Activated CD4-positive, alpha-beta T cell treated with anti-CD3 and anti-CD28 coated beads, Interleukin-2, amount 10 ng/mL, durations not matched to agents 7 days and 5 days (primary cell): ENCODE results near the gene CCDC93. TPM values are rescaled to one million over a fixed set of nuclear protein-coding genes. Genes with fewer than 3 reads are reported as not detected.

Experiments used
- CTCF ChIA-PET: fragments of 350-600 bp; sonication (Branson Sonifier 250); formaldehyde crosslinking; loops from one replicate; lab custom pipeline; 2021; ENCODE audit warnings: antibody characterized with exemption; lab: Charles Lee
- POLR2A ChIA-PET: fragments of 350-600 bp; sonication (Branson Sonifier 250); formaldehyde crosslinking; loops from one replicate; lab custom pipeline; 2021; ENCODE audit warnings: antibody characterized with exemption; lab: Charles Lee
- DNase-seq: peaks from one replicate; pipeline ENCODE4 v3.0.0-alpha.2; 2020
- H3K27ac Mint-ChIP-seq: one replicate; pipeline ENCODE4 v1.8.0; 2021; ENCODE audit warnings: mild to moderate bottlenecking, moderate library complexity, mixed read lengths
- H3K27me3 Mint-ChIP-seq: one replicate; pipeline ENCODE4 v1.8.0; 2021; ENCODE audit warnings: mixed read lengths
- H3K36me3 Mint-ChIP-seq: one replicate; pipeline ENCODE4 v1.8.0; 2021; ENCODE audit warnings: low read depth, mixed read lengths
- H3K4me1 Mint-ChIP-seq: one replicate; pipeline ENCODE4 v1.8.0; 2021; ENCODE audit warnings: mixed read lengths
- H3K4me3 Mint-ChIP-seq: one replicate; pipeline ENCODE4 v1.8.0; 2021; ENCODE audit warnings: mild to moderate bottlenecking, moderate library complexity, mixed read lengths
- H3K9me3 Mint-ChIP-seq: one replicate; pipeline ENCODE4 v1.8.0; 2021; ENCODE audit warnings: mixed read lengths
- total RNA-seq, 2 experiments: library from RNA; stranded (reverse); gene quantifications; one replicate each; pipeline ENCODE4 v1.2.3, GENCODE V29; 2021

CCDC93 gene
- total RNA-seq, 2 experiments from 2014 or later = 35.5 to 39.1 TPM

- no peak for DNase-seq
- ChIA-PET CTCF (interaction anchor here (5.9 kb wide), 1 partner anchor 192 kb away, joined by 62 read pairs; the partner anchor contains the start of gene DDX18), POLR2A (no interaction called here)
- Mint-ChIP-seq H3K36me3 (peaks cover 42% of the 10 kb centered on the region), H3K27me3 (no peaks in the 10 kb centered on the region), H3K27ac (no peak overlapping the region), H3K9me3 (no peaks in the 10 kb centered on the region), H3K4me3 (no peak overlapping the region), H3K4me1 (peaks cover 25% of the 10 kb centered on the region)
Measured at GRCh38 chr2:118006326-118006725, 7.5 kb downstream of the CCDC93 start.

DNA sequence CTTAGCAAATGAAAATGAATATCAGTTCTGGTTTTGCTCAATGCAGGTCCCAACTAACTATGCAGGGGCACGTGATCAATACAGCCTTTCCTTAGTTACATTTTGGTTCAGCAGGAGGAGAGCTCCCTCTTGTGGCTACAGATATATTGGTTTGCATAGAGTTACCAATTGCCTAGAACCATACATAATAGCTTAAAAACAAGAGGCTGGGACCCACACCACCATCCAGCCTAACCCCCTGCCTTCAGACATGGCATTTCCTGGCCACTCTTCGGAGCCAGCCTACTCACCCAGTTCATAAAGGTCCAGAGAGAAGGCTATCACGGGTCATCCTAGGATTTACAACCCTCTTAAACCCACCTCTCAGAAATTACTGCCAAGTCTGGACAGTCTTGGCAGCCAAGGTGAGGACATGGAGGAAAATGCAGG lies 10.5 kb downstream of the CCDC93 start:
- H3K4me3 Mint-ChIP-seq = no peak overlapping the region
- H3K4me1 Mint-ChIP-seq = peaks cover 16% of the 10 kb centered on the region
- POLR2A ChIA-PET = no interaction called here
- peaks cover 54% of the 10 kb centered on the region for H3K36me3 Mint-ChIP-seq
- CTCF ChIA-PET = interaction anchor here (0.6 to 5.9 kb wide), 20 partner anchors 8 to 200 kb away, joined by 3 to 62 read pairs (median 5); partner anchors contain the start of genes CCDC93 and DDX18
- peak; percentile 78 for DNase-seq
- no peaks in the 10 kb centered on the region for H3K9me3 Mint-ChIP-seq
- H3K27me3 Mint-ChIP-seq = no peaks in the 10 kb centered on the region
- H3K27ac Mint-ChIP-seq = no peak overlapping the region

DNA sequence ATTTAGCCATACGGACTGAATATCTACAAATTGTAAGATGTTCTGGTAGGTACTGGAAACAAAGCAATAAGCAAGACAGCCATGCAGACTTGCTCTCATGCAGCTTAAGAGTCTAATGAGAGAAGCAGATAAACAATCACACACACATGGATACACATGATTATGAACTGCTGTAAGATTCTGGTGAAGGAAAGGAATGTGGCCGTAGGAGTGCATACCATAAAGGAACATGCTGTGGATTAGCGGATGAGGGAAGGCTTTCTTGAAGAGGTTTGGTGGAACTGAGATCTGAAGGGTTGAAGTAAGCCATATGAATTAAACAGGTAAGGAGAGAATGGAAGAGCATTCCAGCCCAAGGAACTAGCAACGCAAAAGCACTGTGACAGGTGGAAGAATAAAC lies 13.8 kb downstream of the CCDC93 start:
- H3K4me3 Mint-ChIP-seq = no peak overlapping the region
- POLR2A ChIA-PET = no interaction called here
- CTCF ChIA-PET = interaction anchor here (0.7 kb wide), 2 partner anchors 12 to 85 kb away, joined by 3 to 4 read pairs; no protein-coding TSS in a partner anchor
- no peaks in the 10 kb centered on the region for H3K9me3 Mint-ChIP-seq
- peaks cover 52% of the 10 kb centered on the region for H3K36me3 Mint-ChIP-seq
- H3K27ac Mint-ChIP-seq = no peak overlapping the region
- DNase-seq = no peak
- H3K27me3 Mint-ChIP-seq = no peaks in the 10 kb centered on the region
- peaks cover 4% of the 10 kb centered on the region for H3K4me1 Mint-ChIP-seq

GRCh38 chr2:117997872-117998454 lies 15.9 kb downstream of the CCDC93 start:
- no peaks in the 10 kb centered on the region for H3K9me3 Mint-ChIP-seq
- no peak overlapping the region for H3K27ac Mint-ChIP-seq
- DNase-seq = no peak
- POLR2A ChIA-PET = no interaction called here
- peaks cover 55% of the 10 kb centered on the region for H3K36me3 Mint-ChIP-seq
- CTCF ChIA-PET = interaction anchor here (2.6 kb wide), 1 partner anchor 184 kb away, joined by 12 read pairs; the partner anchor contains the start of gene DDX18
- no peaks in the 10 kb centered on the region for H3K4me1 Mint-ChIP-seq
- H3K27me3 Mint-ChIP-seq = no peaks in the 10 kb centered on the region
- no peak overlapping the region for H3K4me3 Mint-ChIP-seq

GRCh38 chr2:117996525-117996924 lies 17.3 kb downstream of the CCDC93 start:
- POLR2A ChIA-PET = no interaction called here
- Mint-ChIP-seq H3K27me3 (no peaks in the 10 kb centered on the region), H3K4me3 (no peak overlapping the region), H3K9me3 (no peaks in the 10 kb centered on the region), H3K4me1 (no peaks in the 10 kb centered on the region), H3K36me3 (peaks cover 53% of the 10 kb centered on the region), H3K27ac (no peak overlapping the region)
- CTCF ChIA-PET = interaction anchor here (0.8 to 2.6 kb wide), 4 partner anchors 9 to 182 kb away, joined by 3 to 12 read pairs (median 3); partner anchors contain the start of gene DDX18
- DNase-seq = no peak

DNA sequence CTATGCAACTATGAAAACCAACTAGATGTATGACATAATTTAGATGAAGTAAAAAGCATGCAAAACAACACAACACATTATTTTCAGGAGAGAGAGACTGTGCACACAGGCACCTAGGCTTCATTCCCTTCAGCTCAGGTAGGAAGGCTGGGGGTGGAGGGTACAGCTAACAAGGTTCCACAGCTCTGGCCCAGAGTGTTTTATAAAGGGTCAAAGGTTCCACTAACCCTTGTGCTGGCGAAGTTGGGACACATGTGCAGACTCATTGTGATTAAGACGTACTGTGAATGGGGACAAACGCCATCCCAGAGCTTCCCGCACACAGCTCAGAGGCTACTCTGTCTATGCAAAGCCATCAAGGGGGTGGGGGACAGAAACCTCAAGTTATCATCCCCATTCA lies 19.1 kb downstream of the CCDC93 start:
- Mint-ChIP-seq H3K27me3 (no peaks in the 10 kb centered on the region), H3K4me3 (no peak overlapping the region), H3K27ac (no peak overlapping the region), H3K36me3 (peaks cover 49% of the 10 kb centered on the region), H3K4me1 (no peaks in the 10 kb centered on the region), H3K9me3 (no peaks in the 10 kb centered on the region)
- ChIA-PET POLR2A (no interaction called here), CTCF (interaction anchor here (1.3 kb wide), 1 partner anchor 9 kb away, joined by 8 read pairs; no protein-coding TSS in a partner anchor)
- no peak for DNase-seq

- POLR2A ChIA-PET = no interaction called here
Measured at GRCh38 chr2:117989854-117990438, 23.9 kb downstream of the CCDC93 start.

GRCh38 chr2:117987121-117987520 lies 26.7 kb downstream of the CCDC93 start:
- CTCF ChIA-PET = interaction anchor here (1.1 to 1.9 kb wide), 3 partner anchors 9 to 173 kb away, joined by 3 to 8 read pairs (median 4); partner anchors contain the start of gene DDX18
- Mint-ChIP-seq H3K4me1 (no peaks in the 10 kb centered on the region), H3K9me3 (no peaks in the 10 kb centered on the region), H3K36me3 (peaks cover 32% of the 10 kb centered on the region), H3K27ac (no peak overlapping the region), H3K27me3 (no peaks in the 10 kb centered on the region), H3K4me3 (no peak overlapping the region)
- no peak for DNase-seq
- POLR2A ChIA-PET = no interaction called here

More at GRCh38 chr2:117989854-117990438, 23.9 kb downstream of the CCDC93 start:
- H3K36me3 Mint-ChIP-seq = peaks cover 34% of the 10 kb centered on the region
- no peak overlapping the region for H3K27ac Mint-ChIP-seq
- H3K27me3 Mint-ChIP-seq = no peaks in the 10 kb centered on the region
- no peaks in the 10 kb centered on the region for H3K9me3 Mint-ChIP-seq
- DNase-seq = no peak
- H3K4me3 Mint-ChIP-seq = no peak overlapping the region
- CTCF ChIA-PET = interaction anchor here (0.7 to 4.9 kb wide), 5 partner anchors 13 to 1187 kb away, joined by 3 to 32 read pairs (median 4); partner anchors contain the start of gene DDX18
- H3K4me1 Mint-ChIP-seq = no peaks in the 10 kb centered on the region

DNA sequence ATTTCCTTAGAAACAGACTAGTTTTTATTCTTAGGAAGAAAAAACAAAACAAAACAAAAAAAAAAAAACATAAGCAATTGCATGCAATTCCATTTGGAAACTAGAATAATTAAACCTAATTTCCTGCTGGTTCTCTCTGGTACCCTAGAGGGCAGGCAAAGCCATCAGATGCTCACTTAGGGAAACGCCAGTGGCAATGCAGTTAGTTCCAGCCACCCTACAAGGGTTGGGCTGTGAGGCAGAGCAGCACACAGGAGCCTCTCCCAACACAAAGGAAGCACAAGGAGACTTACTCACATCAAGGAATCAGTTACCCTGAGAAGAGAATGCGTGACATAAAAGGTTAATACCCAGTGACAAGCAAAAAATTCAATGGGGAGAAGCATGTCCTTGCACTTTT lies 28.8 kb downstream of the CCDC93 start:
- peaks cover 29% of the 10 kb centered on the region for H3K36me3 Mint-ChIP-seq
- no peak overlapping the region for H3K27ac Mint-ChIP-seq
- POLR2A ChIA-PET = no interaction called here
- H3K4me3 Mint-ChIP-seq = no peak overlapping the region
- no peaks in the 10 kb centered on the region for H3K27me3 Mint-ChIP-seq
- CTCF ChIA-PET = interaction anchor here (1.9 kb wide), 1 partner anchor 18 kb away, joined by 8 read pairs; no protein-coding TSS in a partner anchor
- no peak for DNase-seq
- no peaks in the 10 kb centered on the region for H3K4me1 Mint-ChIP-seq
- no peaks in the 10 kb centered on the region for H3K9me3 Mint-ChIP-seq

- DNase-seq = no peak
- Mint-ChIP-seq H3K27me3 (no peaks in the 10 kb centered on the region), H3K36me3 (peaks cover 23% of the 10 kb centered on the region), H3K27ac (no peak overlapping the region), H3K4me1 (no peaks in the 10 kb centered on the region), H3K4me3 (no peak overlapping the region), H3K9me3 (no peaks in the 10 kb centered on the region)
- CTCF ChIA-PET = no interaction called here
- POLR2A ChIA-PET = no interaction called here
Measured at GRCh38 chr2:117984208-117984607, 29.7 kb downstream of the CCDC93 start.

- no peaks in the 10 kb centered on the region for H3K27me3 Mint-ChIP-seq
- ChIA-PET CTCF (no interaction called here), POLR2A (no interaction called here)
- DNase-seq = no peak
- peaks cover 24% of the 10 kb centered on the region for H3K36me3 Mint-ChIP-seq
- no peak overlapping the region for H3K27ac Mint-ChIP-seq
- no peaks in the 10 kb centered on the region for H3K4me1 Mint-ChIP-seq
- H3K9me3 Mint-ChIP-seq = no peaks in the 10 kb centered on the region
- no peak overlapping the region for H3K4me3 Mint-ChIP-seq
Measured at GRCh38 chr2:117983040-117983439, 30.8 kb downstream of the CCDC93 start.

- DNase-seq = no peak
- ChIA-PET POLR2A (no interaction called here), CTCF (no interaction called here)
- H3K27ac Mint-ChIP-seq = no peak overlapping the region
- H3K9me3 Mint-ChIP-seq = no peaks in the 10 kb centered on the region
- peaks cover 27% of the 10 kb centered on the region for H3K36me3 Mint-ChIP-seq
- H3K27me3 Mint-ChIP-seq = no peaks in the 10 kb centered on the region
- H3K4me1 Mint-ChIP-seq = no peaks in the 10 kb centered on the region
- no peak overlapping the region for H3K4me3 Mint-ChIP-seq
Measured at GRCh38 chr2:117982376-117983033, 31.4 kb downstream of the CCDC93 start.

DNA sequence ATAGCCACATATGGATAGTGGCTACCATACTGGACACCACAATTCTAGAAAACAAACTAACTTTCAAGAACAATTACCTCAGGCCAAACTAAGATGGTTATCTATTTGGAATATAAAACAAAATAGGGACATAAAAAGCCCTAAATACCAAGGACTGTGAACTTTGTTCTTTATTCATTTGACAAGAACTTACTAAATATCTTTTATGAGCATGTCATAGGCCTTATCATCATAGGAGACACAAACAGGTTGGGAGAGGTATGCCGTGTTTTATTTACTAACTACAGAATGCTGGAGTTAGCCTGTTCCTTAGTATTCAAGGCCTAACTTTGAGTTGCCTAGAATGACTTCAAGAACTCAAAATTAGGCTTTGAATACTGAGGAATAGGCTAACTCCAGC lies 32.1 kb downstream of the CCDC93 start:
- Mint-ChIP-seq H3K4me3 (no peak overlapping the region), H3K36me3 (peaks cover 29% of the 10 kb centered on the region), H3K9me3 (no peaks in the 10 kb centered on the region), H3K4me1 (no peaks in the 10 kb centered on the region), H3K27me3 (no peaks in the 10 kb centered on the region), H3K27ac (no peak overlapping the region)
- POLR2A ChIA-PET = no interaction called here
- CTCF ChIA-PET = interaction anchor here (1.0 to 1.9 kb wide), 2 partner anchors 10 to 22 kb away, joined by 3 to 7 read pairs; no protein-coding TSS in a partner anchor
- DNase-seq = no peak
